GM12873 (cell line): Measurements from ENCODE around the gene DEFB126.

Source experiments
- TF ChIP-seq, protein P1 (sequence below): IDR thresholded peaks from 2 replicates; pipeline ENCODE4 v1.5.1; 2012; ENCODE audit warnings: low read depth, mild to moderate bottlenecking, moderate library complexity, low read length, control low read depth; ENCODE audit not compliant: insufficient read depth; ENCODE audit errors: missing control alignments

Gene DEFB126

DNA sequence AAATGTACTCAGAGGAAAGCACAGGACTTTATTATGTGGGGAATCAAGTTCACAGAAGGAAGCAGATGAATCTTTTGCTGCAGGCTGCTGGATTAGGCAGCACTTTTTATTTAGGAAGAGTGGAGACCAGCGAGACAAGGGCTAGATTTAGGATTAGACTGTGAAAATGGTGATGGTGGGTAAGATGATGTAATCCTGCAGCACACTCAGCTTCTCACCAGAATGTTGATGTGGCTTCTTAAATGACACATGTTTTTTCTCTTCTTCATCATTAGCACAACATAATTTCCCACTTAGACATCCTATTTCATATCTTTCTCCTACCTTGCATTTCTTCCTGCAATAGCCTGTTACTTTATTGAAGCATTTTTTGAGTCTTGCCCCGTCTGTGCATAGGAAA, 45.3 kb downstream of the DEFB126 start:
- TF ChIP-seq, protein P1, sequence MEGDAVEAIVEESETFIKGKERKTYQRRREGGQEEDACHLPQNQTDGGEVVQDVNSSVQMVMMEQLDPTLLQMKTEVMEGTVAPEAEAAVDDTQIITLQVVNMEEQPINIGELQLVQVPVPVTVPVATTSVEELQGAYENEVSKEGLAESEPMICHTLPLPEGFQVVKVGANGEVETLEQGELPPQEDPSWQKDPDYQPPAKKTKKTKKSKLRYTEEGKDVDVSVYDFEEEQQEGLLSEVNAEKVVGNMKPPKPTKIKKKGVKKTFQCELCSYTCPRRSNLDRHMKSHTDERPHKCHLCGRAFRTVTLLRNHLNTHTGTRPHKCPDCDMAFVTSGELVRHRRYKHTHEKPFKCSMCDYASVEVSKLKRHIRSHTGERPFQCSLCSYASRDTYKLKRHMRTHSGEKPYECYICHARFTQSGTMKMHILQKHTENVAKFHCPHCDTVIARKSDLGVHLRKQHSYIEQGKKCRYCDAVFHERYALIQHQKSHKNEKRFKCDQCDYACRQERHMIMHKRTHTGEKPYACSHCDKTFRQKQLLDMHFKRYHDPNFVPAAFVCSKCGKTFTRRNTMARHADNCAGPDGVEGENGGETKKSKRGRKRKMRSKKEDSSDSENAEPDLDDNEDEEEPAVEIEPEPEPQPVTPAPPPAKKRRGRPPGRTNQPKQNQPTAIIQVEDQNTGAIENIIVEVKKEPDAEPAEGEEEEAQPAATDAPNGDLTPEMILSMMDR: no peak

DNA sequence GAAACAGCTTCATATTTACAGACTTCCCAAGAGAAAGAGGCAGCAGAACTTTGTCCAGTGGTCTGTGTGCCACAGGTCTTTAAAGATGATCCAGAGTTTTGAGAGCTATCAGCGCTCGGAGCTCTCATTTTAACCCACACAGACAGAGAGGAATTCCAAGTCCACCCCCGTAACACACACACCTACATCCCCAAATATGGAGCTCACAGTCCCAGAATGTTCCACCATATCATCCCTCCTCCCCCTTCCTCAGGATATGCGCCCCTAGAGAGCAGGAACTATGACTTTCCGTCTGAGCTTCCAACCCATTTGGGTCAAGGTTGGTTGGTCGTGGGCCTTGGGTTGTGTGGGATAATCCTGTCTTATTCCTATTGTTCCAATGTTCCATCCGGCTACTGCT, 47.2 kb downstream of the DEFB126 start, which contains the start of gene DEFB128:
DEFB128 (minus strand) TSS at position 101 of the 400 bp plus-strand sequence; CDS start at position 13, 88 bp downstream.
- TF ChIP-seq, protein P1: no peak
